ENCODE results near the gene HTRA1. TPM values are rescaled to one million over a fixed set of nuclear protein-coding genes. Genes with fewer than 3 reads are reported as not detected.
A peak's percentile ranks its signal among the peaks of the same experiment; 100 is the strongest.

HTRA1 gene
- polyA plus RNA-seq, 1 of the 3 experiments (the other 2 are of a cell fraction), result 291 TPM

DNA sequence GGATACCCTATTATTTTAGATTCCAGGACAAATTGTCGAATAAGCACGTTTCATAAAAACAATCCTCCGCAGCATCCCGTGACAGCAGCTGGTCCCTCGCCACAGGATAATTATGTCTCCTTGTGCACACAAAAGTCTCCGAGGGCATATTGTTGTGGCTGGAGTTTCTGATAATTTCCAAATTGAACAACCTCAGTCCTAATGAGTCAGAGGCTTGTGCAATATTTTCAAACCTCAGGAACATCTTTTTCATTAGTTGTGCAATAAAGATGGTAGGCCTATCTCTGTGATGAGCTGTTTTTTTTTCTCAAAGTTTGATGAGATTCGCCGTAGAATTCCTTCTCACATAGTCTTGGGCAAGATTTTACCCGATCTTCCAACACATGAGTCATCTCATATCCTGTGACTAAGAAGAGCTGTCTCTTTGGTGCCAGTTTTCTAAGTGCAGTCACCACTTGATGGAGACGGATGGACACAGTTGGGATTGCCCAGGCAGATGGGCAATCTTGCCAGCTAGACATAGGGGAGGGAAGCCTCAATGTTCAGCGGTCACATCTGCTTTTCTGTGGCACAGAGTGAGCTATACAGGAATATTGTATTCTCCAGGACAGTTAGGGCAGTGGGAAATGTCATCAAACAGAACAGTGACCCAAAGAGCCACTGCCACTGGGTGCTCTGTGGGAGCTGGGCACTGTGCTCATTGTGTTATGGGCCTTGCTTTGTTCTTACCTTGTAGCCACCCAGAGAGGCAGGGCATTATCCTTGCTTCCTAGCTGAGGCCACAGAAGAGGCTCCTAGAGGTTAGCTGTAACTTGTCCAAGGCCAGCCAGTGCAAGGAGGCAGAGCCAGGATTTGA, 7.8 kb downstream of the HTRA1 start:
- no peak overlapping the region; a peak in 1 of 4 replicates for H3K4me3 ChIP-seq (ENCODE audit: low read depth in 2 of 2, low read length in 1 of 2)
- CTCF ChIA-PET, result interaction anchor here (0.6 to 1.8 kb wide), 4 partner anchors 10 to 735 kb away, joined by 3 to 5 read pairs (median 3); no protein-coding TSS in a partner anchor
- TF ChIP-seq MXI1 (IDR thresholded peaks at IDR 0.05; ENCODE audit: low read depth, low read length) (no peak), JUND (IDR thresholded peaks at IDR 0.05) (peak; percentile 95), CHD2 (IDR thresholded peaks at IDR 0.05; ENCODE audit: low read length, partially characterized antibody) (no peak), RFX5 (IDR thresholded peaks at IDR 0.05; ENCODE audit: low read length) (no peak), NRF1 (IDR thresholded peaks at IDR 0.05; ENCODE audit: low read depth, low read length) (no peak), POLR2AphosphoS5 (IDR thresholded peaks at IDR 0.05; ENCODE audit: low read depth, low read length) (peak; percentile 44; the same call in 1 of the 2 replicates), TEAD4 (IDR thresholded peaks at IDR 0.05; ENCODE audit: borderline replicate concordance, insufficient read depth) (peak; percentile 78), EP300 (IDR thresholded peaks at IDR 0.05; ENCODE audit: borderline replicate concordance in 1 of 2, low read depth in 1 of 2, low read length in 1 of 2) (peak; percentile 25 to 88; a peak in 3 of 4 replicates), MEF2A (IDR thresholded peaks at IDR 0.05; ENCODE audit: borderline replicate concordance, low read depth) (peak; percentile 40; the same call in 1 of the 2 replicates), TCF12 (IDR thresholded peaks at IDR 0.05) (peak; percentile 92), TAF1 (IDR thresholded peaks at IDR 0.05; ENCODE audit: borderline replicate concordance, low read depth, low read length) (no peak), ELF1 (IDR thresholded peaks at IDR 0.05) (no peak), NFIC (IDR thresholded peaks at IDR 0.05; ENCODE audit: borderline replicate concordance) (peak; percentile 94), SIN3A (IDR thresholded peaks at IDR 0.05; ENCODE audit: borderline replicate concordance, low read depth, low read length) (0 out of 2 replicates have a peak, but pooled peaks have one; percentile 56), RCOR1 (IDR thresholded peaks at IDR 0.05; ENCODE audit: low read length) (no peak), FOXJ3 (CRISPR knock-in tag; IDR thresholded peaks at IDR 0.05) (no peak)
- TF ChIP-seq, protein P1, sequence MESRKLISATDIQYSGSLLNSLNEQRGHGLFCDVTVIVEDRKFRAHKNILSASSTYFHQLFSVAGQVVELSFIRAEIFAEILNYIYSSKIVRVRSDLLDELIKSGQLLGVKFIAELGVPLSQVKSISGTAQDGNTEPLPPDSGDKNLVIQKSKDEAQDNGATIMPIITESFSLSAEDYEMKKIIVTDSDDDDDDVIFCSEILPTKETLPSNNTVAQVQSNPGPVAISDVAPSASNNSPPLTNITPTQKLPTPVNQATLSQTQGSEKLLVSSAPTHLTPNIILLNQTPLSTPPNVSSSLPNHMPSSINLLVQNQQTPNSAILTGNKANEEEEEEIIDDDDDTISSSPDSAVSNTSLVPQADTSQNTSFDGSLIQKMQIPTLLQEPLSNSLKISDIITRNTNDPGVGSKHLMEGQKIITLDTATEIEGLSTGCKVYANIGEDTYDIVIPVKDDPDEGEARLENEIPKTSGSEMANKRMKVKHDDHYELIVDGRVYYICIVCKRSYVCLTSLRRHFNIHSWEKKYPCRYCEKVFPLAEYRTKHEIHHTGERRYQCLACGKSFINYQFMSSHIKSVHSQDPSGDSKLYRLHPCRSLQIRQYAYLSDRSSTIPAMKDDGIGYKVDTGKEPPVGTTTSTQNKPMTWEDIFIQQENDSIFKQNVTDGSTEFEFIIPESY (IDR thresholded peaks at IDR 0.05; ENCODE audit: borderline replicate concordance, low read depth), result peak; percentile 75; the same call in 1 of the 2 replicates
- TF ChIP-seq, protein P2, sequence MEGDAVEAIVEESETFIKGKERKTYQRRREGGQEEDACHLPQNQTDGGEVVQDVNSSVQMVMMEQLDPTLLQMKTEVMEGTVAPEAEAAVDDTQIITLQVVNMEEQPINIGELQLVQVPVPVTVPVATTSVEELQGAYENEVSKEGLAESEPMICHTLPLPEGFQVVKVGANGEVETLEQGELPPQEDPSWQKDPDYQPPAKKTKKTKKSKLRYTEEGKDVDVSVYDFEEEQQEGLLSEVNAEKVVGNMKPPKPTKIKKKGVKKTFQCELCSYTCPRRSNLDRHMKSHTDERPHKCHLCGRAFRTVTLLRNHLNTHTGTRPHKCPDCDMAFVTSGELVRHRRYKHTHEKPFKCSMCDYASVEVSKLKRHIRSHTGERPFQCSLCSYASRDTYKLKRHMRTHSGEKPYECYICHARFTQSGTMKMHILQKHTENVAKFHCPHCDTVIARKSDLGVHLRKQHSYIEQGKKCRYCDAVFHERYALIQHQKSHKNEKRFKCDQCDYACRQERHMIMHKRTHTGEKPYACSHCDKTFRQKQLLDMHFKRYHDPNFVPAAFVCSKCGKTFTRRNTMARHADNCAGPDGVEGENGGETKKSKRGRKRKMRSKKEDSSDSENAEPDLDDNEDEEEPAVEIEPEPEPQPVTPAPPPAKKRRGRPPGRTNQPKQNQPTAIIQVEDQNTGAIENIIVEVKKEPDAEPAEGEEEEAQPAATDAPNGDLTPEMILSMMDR (IDR thresholded peaks at IDR 0.05), result no peak
- TF ChIP-seq, protein P3, sequence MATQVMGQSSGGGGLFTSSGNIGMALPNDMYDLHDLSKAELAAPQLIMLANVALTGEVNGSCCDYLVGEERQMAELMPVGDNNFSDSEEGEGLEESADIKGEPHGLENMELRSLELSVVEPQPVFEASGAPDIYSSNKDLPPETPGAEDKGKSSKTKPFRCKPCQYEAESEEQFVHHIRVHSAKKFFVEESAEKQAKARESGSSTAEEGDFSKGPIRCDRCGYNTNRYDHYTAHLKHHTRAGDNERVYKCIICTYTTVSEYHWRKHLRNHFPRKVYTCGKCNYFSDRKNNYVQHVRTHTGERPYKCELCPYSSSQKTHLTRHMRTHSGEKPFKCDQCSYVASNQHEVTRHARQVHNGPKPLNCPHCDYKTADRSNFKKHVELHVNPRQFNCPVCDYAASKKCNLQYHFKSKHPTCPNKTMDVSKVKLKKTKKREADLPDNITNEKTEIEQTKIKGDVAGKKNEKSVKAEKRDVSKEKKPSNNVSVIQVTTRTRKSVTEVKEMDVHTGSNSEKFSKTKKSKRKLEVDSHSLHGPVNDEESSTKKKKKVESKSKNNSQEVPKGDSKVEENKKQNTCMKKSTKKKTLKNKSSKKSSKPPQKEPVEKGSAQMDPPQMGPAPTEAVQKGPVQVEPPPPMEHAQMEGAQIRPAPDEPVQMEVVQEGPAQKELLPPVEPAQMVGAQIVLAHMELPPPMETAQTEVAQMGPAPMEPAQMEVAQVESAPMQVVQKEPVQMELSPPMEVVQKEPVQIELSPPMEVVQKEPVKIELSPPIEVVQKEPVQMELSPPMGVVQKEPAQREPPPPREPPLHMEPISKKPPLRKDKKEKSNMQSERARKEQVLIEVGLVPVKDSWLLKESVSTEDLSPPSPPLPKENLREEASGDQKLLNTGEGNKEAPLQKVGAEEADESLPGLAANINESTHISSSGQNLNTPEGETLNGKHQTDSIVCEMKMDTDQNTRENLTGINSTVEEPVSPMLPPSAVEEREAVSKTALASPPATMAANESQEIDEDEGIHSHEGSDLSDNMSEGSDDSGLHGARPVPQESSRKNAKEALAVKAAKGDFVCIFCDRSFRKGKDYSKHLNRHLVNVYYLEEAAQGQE (IDR thresholded peaks at IDR 0.05; ENCODE audit: low read depth, low read length), result 0 out of 2 replicates have a peak, but pooled peaks have one; percentile 49
- TF ChIP-seq, protein P4, sequence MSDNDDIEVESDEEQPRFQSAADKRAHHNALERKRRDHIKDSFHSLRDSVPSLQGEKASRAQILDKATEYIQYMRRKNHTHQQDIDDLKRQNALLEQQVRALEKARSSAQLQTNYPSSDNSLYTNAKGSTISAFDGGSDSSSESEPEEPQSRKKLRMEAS (IDR thresholded peaks at IDR 0.05; ENCODE audit: low read depth), result peak; percentile 70
- TF ChIP-seq, protein P5, sequence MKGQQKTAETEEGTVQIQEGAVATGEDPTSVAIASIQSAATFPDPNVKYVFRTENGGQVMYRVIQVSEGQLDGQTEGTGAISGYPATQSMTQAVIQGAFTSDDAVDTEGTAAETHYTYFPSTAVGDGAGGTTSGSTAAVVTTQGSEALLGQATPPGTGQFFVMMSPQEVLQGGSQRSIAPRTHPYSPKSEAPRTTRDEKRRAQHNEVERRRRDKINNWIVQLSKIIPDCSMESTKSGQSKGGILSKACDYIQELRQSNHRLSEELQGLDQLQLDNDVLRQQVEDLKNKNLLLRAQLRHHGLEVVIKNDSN (IDR thresholded peaks at IDR 0.05; ENCODE audit: borderline replicate concordance, low read depth), result 0 out of 2 replicates have a peak, but pooled peaks have one; percentile 21
- TF ChIP-seq, protein P6, sequence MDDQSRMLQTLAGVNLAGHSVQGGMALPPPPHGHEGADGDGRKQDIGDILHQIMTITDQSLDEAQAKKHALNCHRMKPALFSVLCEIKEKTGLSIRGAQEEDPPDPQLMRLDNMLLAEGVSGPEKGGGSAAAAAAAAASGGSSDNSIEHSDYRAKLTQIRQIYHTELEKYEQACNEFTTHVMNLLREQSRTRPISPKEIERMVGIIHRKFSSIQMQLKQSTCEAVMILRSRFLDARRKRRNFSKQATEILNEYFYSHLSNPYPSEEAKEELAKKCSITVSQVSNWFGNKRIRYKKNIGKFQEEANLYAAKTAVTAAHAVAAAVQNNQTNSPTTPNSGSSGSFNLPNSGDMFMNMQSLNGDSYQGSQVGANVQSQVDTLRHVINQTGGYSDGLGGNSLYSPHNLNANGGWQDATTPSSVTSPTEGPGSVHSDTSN (IDR thresholded peaks at IDR 0.05), result peak; percentile 97

More for the DNA sequence above, 7.8 kb downstream of the HTRA1 start:
- H3K9ac ChIP-seq, result peak overlapping the region; percentile 32; the same call in 1 of the 2 replicates
- POLR2A ChIA-PET, result interaction anchor here (0.6 kb wide), 1 partner anchor 18 kb away, joined by 4 read pairs; no protein-coding TSS in a partner anchor
- no peak overlapping the region for H2AFZ ChIP-seq (ENCODE audit: low read depth)
- H3K9me2 ChIP-seq, result no peaks in the 10 kb centered on the region
- no peaks in the 10 kb centered on the region for H3K27me3 ChIP-seq (ENCODE audit: insufficient read depth)
- peaks cover 0 to 2% of the 10 kb centered on the region in 2 experiments for H3K36me3 ChIP-seq (replicated peaks in 1 of 2; ENCODE audit: control insufficient read depth in 1 of 2, insufficient read depth in 2 of 2, low read length in 1 of 2)
- peaks cover 7% of the 10 kb centered on the region for H4K20me1 ChIP-seq (ENCODE audit: insufficient read depth)
- DNase-seq, result no peak
- peaks cover 76% of the 10 kb centered on the region for H3K79me2 ChIP-seq (ENCODE audit: insufficient read depth)
- H3K4me2 ChIP-seq, result peak overlapping the region; percentile 68
- WGBS (ENCODE audit: low lambda C conversion rate), result 7% methylated on average over 11 of the region's 11 CpGs
- H3K4me1 ChIP-seq (ENCODE audit: control insufficient read depth in 1 of 2, insufficient read depth in 2 of 2, low read depth in 1 of 2, low read length in 1 of 2), result peaks cover 2 to 21% of the 10 kb centered on the region in 2 experiments; a peak in 3 of 4 replicates
- H3F3A ChIP-seq (replicated peaks; ENCODE audit: insufficient read depth), result peaks cover 32% of the 10 kb centered on the region
- no peaks in the 10 kb centered on the region for H3K9me3 ChIP-seq
- H3K27ac ChIP-seq (ENCODE audit: low read depth in 2 of 2, low read length in 1 of 2), result peak overlapping the region; percentile 43 to 95; a peak in 3 of 4 replicates

All from SK-N-SH (cell line).